Uterus (tissue), 2 donors: ENCODE measurements around the gene PRKD1.

Experiments used
- CTCF ChIP-seq, 4 experiments: fragments of 200-600 bp in 2 of 4; fragments of 450-650 bp in 2 of 4; sonication (generic) in 2 of 4; IDR thresholded peaks; one replicate each; pipeline ENCODE4 v1.5.1; 2016 to 2019; ENCODE audit warnings: antibody characterized with exemption in 4 of 4, mild to moderate bottlenecking in 2 of 4, moderate library complexity in 1 of 4
- POLR2A ChIP-seq, 2 donors: fragments of 450-650 bp; IDR thresholded peaks; one replicate each; pipeline ENCODE4 v1.6.1; 2016; ENCODE audit warnings: antibody characterized with exemption in 2 of 2, mild to moderate bottlenecking in 1 of 2, moderate library complexity in 1 of 2

GRCh38 chr14:29721586-29721985 is 206.1 kb downstream of the PRKD1 start:
- TF ChIP-seq CTCF (IDR thresholded peaks at IDR 0.05) (no peak), POLR2A (IDR thresholded peaks at IDR 0.05) (no peak)
